ENCODE data around the gene LSAMP.

GRCh38 chr3:115783938-115784738 lies 661.1 kb downstream of the LSAMP start:
- TF ChIP-seq CTCF (conservative IDR thresholded peaks at IDR 0.05; ENCODE audit: low read depth, low read length) (peak; percentile 98), BHLHE40 (IDR thresholded peaks at IDR 0.05; ENCODE audit: low read depth, low read length) (peak; percentile 47)
